Mesothelial cell of epicardium (in vitro differentiated cells): ENCODE data around the gene GPSM1. TPM values are rescaled to one million over a fixed set of nuclear protein-coding genes. Genes with fewer than 3 reads are reported as not detected.

ENCODE experiments used
- DNase-seq, 2 experiments: peaks; one replicate each; pipeline ENCODE4 v3.0.0; 2021; ENCODE audit warnings: low spot score in 2 of 2; ENCODE audit not compliant: unreplicated experiment in 2 of 2
- H3K27ac Mint-ChIP-seq: 2 replicates; pipeline ENCODE4 v1.8.0; 2021; ENCODE audit warnings: mixed read lengths
- H3K27me3 Mint-ChIP-seq: 2 replicates; pipeline ENCODE4 v1.8.0; 2021; ENCODE audit warnings: low read depth, mixed read lengths
- H3K36me3 Mint-ChIP-seq: 2 replicates; pipeline ENCODE4 v1.8.0; 2021; ENCODE audit warnings: mixed read lengths
- H3K4me1 Mint-ChIP-seq: 2 replicates; pipeline ENCODE4 v1.8.0; 2021; ENCODE audit warnings: mixed read lengths
- H3K4me3 Mint-ChIP-seq: 2 replicates; pipeline ENCODE4 v1.8.0; 2021; ENCODE audit warnings: mild to moderate bottlenecking, moderate library complexity, mixed read lengths
- H3K9me3 Mint-ChIP-seq: 2 replicates; pipeline ENCODE4 v1.8.0; 2021; ENCODE audit warnings: mixed read lengths
- CTCF ChIP-seq: fragments of 200-600 bp; sonication (generic); IDR thresholded peaks from one replicate; pipeline ENCODE4 v1.5.0; 2021; ENCODE audit warnings: antibody characterized with exemption; ENCODE audit not compliant: unreplicated experiment
- total RNA-seq: library from RNA; stranded (reverse); gene quantifications from 3 replicates; pipeline ENCODE4 v1.2.1, GENCODE V29; 2021

GPSM1 gene
- total RNA-seq, 1 donor from 2014 or later, result 102 TPM

GRCh38 chr9:136391737-136392537, 64.6 kb downstream of the GPSM1 start:
- DNase-seq, result no peak
- no peaks in the 10 kb centered on the region for H3K4me1 Mint-ChIP-seq
- H3K9me3 Mint-ChIP-seq, result no peaks in the 10 kb centered on the region
- H3K27me3 Mint-ChIP-seq, result no peaks in the 10 kb centered on the region
- TF ChIP-seq CTCF, result no peak
- no peak overlapping the region for H3K27ac Mint-ChIP-seq
- H3K4me3 Mint-ChIP-seq, result no peak overlapping the region
- H3K36me3 Mint-ChIP-seq, result peaks cover 26% of the 10 kb centered on the region

- no peaks in the 10 kb centered on the region for H3K27me3 Mint-ChIP-seq
- peaks cover 21% of the 10 kb centered on the region for H3K36me3 Mint-ChIP-seq
- DNase-seq, result no peak
- no peaks in the 10 kb centered on the region for H3K9me3 Mint-ChIP-seq
- no peaks in the 10 kb centered on the region for H3K4me1 Mint-ChIP-seq
- no peak overlapping the region for H3K27ac Mint-ChIP-seq
- TF ChIP-seq CTCF, result no peak
- H3K4me3 Mint-ChIP-seq, result no peak overlapping the region
Observed at GRCh38 chr9:136392538-136393449, 65.5 kb downstream of the GPSM1 start.

- H3K36me3 Mint-ChIP-seq, result peaks cover 18% of the 10 kb centered on the region
- no peak for TF ChIP-seq CTCF
Observed at GRCh38 chr9:136393531-136393930, 66.2 kb downstream of the GPSM1 start.

GRCh38 chr9:136394312-136395019, 67.1 kb downstream of the GPSM1 start:
- Mint-ChIP-seq H3K9me3 (no peaks in the 10 kb centered on the region), H3K27ac (no peak overlapping the region), H3K36me3 (peaks cover 17% of the 10 kb centered on the region), H3K4me1 (peaks cover 12% of the 10 kb centered on the region), H3K4me3 (no peak overlapping the region), H3K27me3 (no peaks in the 10 kb centered on the region)
- TF ChIP-seq CTCF, result no peak
- no peak for DNase-seq

More at GRCh38 chr9:136393531-136393930, 66.2 kb downstream of the GPSM1 start:
- peaks cover 3% of the 10 kb centered on the region for H3K4me1 Mint-ChIP-seq
- no peaks in the 10 kb centered on the region for H3K27me3 Mint-ChIP-seq
- DNase-seq, result no peak
- H3K9me3 Mint-ChIP-seq, result no peaks in the 10 kb centered on the region
- no peak overlapping the region for H3K4me3 Mint-ChIP-seq
- no peak overlapping the region for H3K27ac Mint-ChIP-seq

GRCh38 chr9:136395020-136395340, 67.6 kb downstream of the GPSM1 start:
- DNase-seq, result no peak
- H3K9me3 Mint-ChIP-seq, result no peaks in the 10 kb centered on the region
- no peaks in the 10 kb centered on the region for H3K27me3 Mint-ChIP-seq
- no peak overlapping the region for H3K27ac Mint-ChIP-seq
- H3K36me3 Mint-ChIP-seq, result peaks cover 14% of the 10 kb centered on the region
- peaks cover 12% of the 10 kb centered on the region for H3K4me1 Mint-ChIP-seq
- H3K4me3 Mint-ChIP-seq, result no peak overlapping the region
- TF ChIP-seq CTCF, result no peak
